Caki2 (cell line): ENCODE measurements around the gene C10orf62. TPM values are rescaled to one million over a fixed set of nuclear protein-coding genes. Genes with fewer than 3 reads are reported as not detected.
"Not testable (repeated sequence)": the region's sequence is repeated elsewhere in the genome, so short reads cannot be mapped to it uniquely, and the experiment has no call there.

Source experiments
- DNase-seq: peaks from one replicate; pipeline ENCODE4 v3.0.0-alpha.2; 2015; ENCODE audit warnings: low read depth
- in situ Hi-C: cut with HindIII; loops from 2 replicates; pipeline ENCODE4 v1.10.0; 2016; ENCODE audit warnings: low sequenced_read_pairs, low pct_unique_long_range_greater_than_20kb, mixed read lengths
- total RNA-seq: library from RNA; depleted of rRNA; stranded (reverse); fragments of >200 nt; shearing (Covaris generic); gene quantifications from 2 replicates; pipeline ENCODE4 v1.2.3, GENCODE V29; 2014; ENCODE audit warnings: low replicate concordance

Gene C10orf62
- total RNA-seq, 1 experiment from 2014 or later: 0.41 TPM

GRCh38 chr10:97601268-97602215 is 12.0 kb downstream of the C10orf62 start:
- in situ Hi-C loops: no loop called here
- DNase-seq: no peak

- no peak for DNase-seq
- in situ Hi-C loops: no loop called here
Measured at GRCh38 chr10:97607095-97607636, 17.6 kb downstream of the C10orf62 start.

- in situ Hi-C loops: no loop called here
- DNase-seq: no peak
Measured at GRCh38 chr10:97608991-97609561, 19.6 kb downstream of the C10orf62 start.

- in situ Hi-C loops: no loop called here
- no peak for DNase-seq
Measured at GRCh38 chr10:97611473-97611872, 22.0 kb downstream of the C10orf62 start.

GRCh38 chr10:97612386-97612785 is 22.9 kb downstream of the C10orf62 start:
- in situ Hi-C loops: no loop called here
- DNase-seq: peak; percentile 47

- in situ Hi-C loops: no loop called here
- DNase-seq: no peak
Measured at GRCh38 chr10:97618285-97618684, 28.8 kb downstream of the C10orf62 start.

- DNase-seq: no peak
- in situ Hi-C loops: no loop called here
Measured at GRCh38 chr10:97618733-97619132, 29.2 kb downstream of the C10orf62 start.

GRCh38 chr10:97623277-97623676 is 33.8 kb downstream of the C10orf62 start:
- DNase-seq: no peak
- in situ Hi-C loops: no loop called here

- in situ Hi-C loops: no loop called here
- no peak for DNase-seq
Measured at GRCh38 chr10:97627731-97628130, 38.2 kb downstream of the C10orf62 start.

- in situ Hi-C loops: no loop called here
- DNase-seq: no peak
Measured at GRCh38 chr10:97628228-97628627, 38.7 kb downstream of the C10orf62 start.

GRCh38 chr10:97629289-97629688 is 39.8 kb downstream of the C10orf62 start:
- in situ Hi-C loops: no loop called here
- DNase-seq: peak; percentile 42

- in situ Hi-C loops: no loop called here
- DNase-seq: no peak
Measured at GRCh38 chr10:97631098-97631497, 41.6 kb downstream of the C10orf62 start.

- in situ Hi-C loops: no loop called here
- DNase-seq: peak; percentile 86
Measured at GRCh38 chr10:97632949-97633884, 43.7 kb downstream of the C10orf62 start, which contains the start of gene MORN4. TSS of gene MORN4 (minus strand) at chr10:97633500. CDS start at chr10:97619653, 13,847 bp downstream.

GRCh38 chr10:97633921-97634320 is 44.4 kb downstream of the C10orf62 start:
- in situ Hi-C loops: no loop called here

GRCh38 chr10:97635577-97635976 is 46.1 kb downstream of the C10orf62 start:
- in situ Hi-C loops: no loop called here
- DNase-seq: no peak

More at GRCh38 chr10:97633921-97634320, 44.4 kb downstream of the C10orf62 start:
- DNase-seq: no peak

- in situ Hi-C loops, DNase-seq: not testable (repeated sequence)
Measured at GRCh38 chr10:97639090-97639489, 49.6 kb downstream of the C10orf62 start.

- in situ Hi-C loops: no loop called here
- DNase-seq: peak; percentile 98
Measured at GRCh38 chr10:97640174-97640867, 50.8 kb downstream of the C10orf62 start, which contains the start of gene PI4K2A. TSS of gene PI4K2A (plus strand) at chr10:97640671. CDS start at chr10:97640743, 72 bp downstream.
